GM23338 (cell line): ENCODE data around the gene ADGRF1. TPM values are rescaled to one million over a fixed set of nuclear protein-coding genes. Genes with fewer than 3 reads are reported as not detected.

Experiments used
- ATAC-seq: fragments of 200-7000 bp; cut with Tn5 transposase; 3 replicates; pipeline ENCODE4 v1.9.1; 2020
- DNase-seq: peaks from one replicate; pipeline ENCODE4 v3.0.0-alpha.2; 2015; ENCODE audit warnings: low spot score
- H2AFZ ChIP-seq: fragments of 200-600 bp; sonication (generic); 2 replicates; pipeline ENCODE4 v1.8.0; 2016; ENCODE audit warnings: antibody characterized with exemption, mild to moderate bottlenecking, moderate library complexity
- H3F3A ChIP-seq: fragments of 200-600 bp; sonication (generic); replicated peaks from 2 replicates; pipeline ENCODE4 v1.8.0; 2017; ENCODE audit warnings: antibody characterized with exemption, mixed run types, low read depth
- H3K27ac ChIP-seq: fragments of 200-600 bp; sonication (generic); 2 replicates; pipeline ENCODE4 v1.6.1; 2016; ENCODE audit warnings: low read depth
- H3K27me3 ChIP-seq: fragments of 200-600 bp; sonication (generic); 2 replicates; pipeline ENCODE4 v1.8.0; 2016; ENCODE audit warnings: mild to moderate bottlenecking, mixed run types, moderate library complexity; ENCODE audit not compliant: insufficient read depth
- H3K36me3 ChIP-seq: fragments of 200-600 bp; sonication (generic); 2 replicates; pipeline ENCODE4 v1.8.0; 2016; ENCODE audit warnings: mild to moderate bottlenecking; ENCODE audit not compliant: insufficient read depth
- H3K4me1 ChIP-seq: fragments of 200-600 bp; sonication (generic); 2 replicates; pipeline ENCODE4 v1.8.0; 2016; ENCODE audit warnings: mild to moderate bottlenecking, moderate library complexity; ENCODE audit not compliant: insufficient read depth
- H3K4me2 ChIP-seq: fragments of 200-600 bp; sonication (generic); 2 replicates; pipeline ENCODE4 v1.7.1; 2017; ENCODE audit warnings: mixed run types
- H3K4me3 ChIP-seq: fragments of 200-600 bp; sonication (generic); 2 replicates; pipeline ENCODE4 v1.6.1; 2016; ENCODE audit warnings: mixed run types
- H3K79me2 ChIP-seq: fragments of 200-600 bp; sonication (generic); replicated peaks from 2 replicates; pipeline ENCODE4 v1.8.0; 2017; ENCODE audit warnings: mild to moderate bottlenecking; ENCODE audit not compliant: insufficient read depth
- H3K9me2 ChIP-seq: fragments of 200-600 bp; sonication (generic); 2 replicates; pipeline ENCODE4 v1.8.0; 2017; ENCODE audit not compliant: insufficient read depth
- H4K20me1 ChIP-seq: fragments of 200-600 bp; sonication (generic); replicated peaks from 2 replicates; pipeline ENCODE4 v1.8.0; 2017; ENCODE audit warnings: mild to moderate bottlenecking; ENCODE audit not compliant: insufficient read depth
- H3K27ac Mint-ChIP-seq: 2 replicates; pipeline ENCODE4 v1.8.0; 2020; ENCODE audit warnings: inconsistent platforms, mild to moderate bottlenecking, moderate library complexity, mixed read lengths
- H3K27me3 Mint-ChIP-seq: 3 replicates; pipeline ENCODE4 v1.8.0; 2022; ENCODE audit warnings: low read depth, mild to moderate bottlenecking, moderate library complexity, mixed read lengths, inconsistent platforms; ENCODE audit not compliant: insufficient read depth, poor library complexity
- H3K36me3 Mint-ChIP-seq: 3 replicates; pipeline ENCODE4 v1.8.0; 2021; ENCODE audit warnings: low read depth, mild to moderate bottlenecking, inconsistent platforms, moderate library complexity, mixed read lengths
- H3K4me1 Mint-ChIP-seq: 3 replicates; pipeline ENCODE4 v1.8.0; 2020; ENCODE audit warnings: mild to moderate bottlenecking, inconsistent platforms, mixed read lengths
- H3K4me3 Mint-ChIP-seq: 3 replicates; pipeline ENCODE4 v1.8.0; 2021; ENCODE audit warnings: moderate library complexity, mild to moderate bottlenecking, inconsistent platforms, mixed read lengths
- H3K9me3 Mint-ChIP-seq: 3 replicates; pipeline ENCODE4 v1.8.0; 2020; ENCODE audit warnings: moderate library complexity, mild to moderate bottlenecking, inconsistent platforms, mixed read lengths
- EZH2 ChIP-seq: fragments of 200-600 bp; sonication (generic); IDR thresholded peaks from one replicate; pipeline ENCODE4 v1.8.0; 2017; ENCODE audit warnings: antibody characterized with exemption, mild to moderate bottlenecking, low read depth; ENCODE audit not compliant: unreplicated experiment
- EZH2phosphoT487 ChIP-seq: fragments of 200-600 bp; sonication (generic); IDR thresholded peaks from one replicate; pipeline ENCODE4 v1.8.1; 2018; ENCODE audit warnings: antibody characterized with exemption; ENCODE audit not compliant: unreplicated experiment
- NANOG ChIP-seq: IDR thresholded peaks from 2 replicates; pipeline ENCODE4 v1.6.1; 2016; ENCODE audit warnings: antibody characterized with exemption, borderline replicate concordance
- POLR2AphosphoS5 ChIP-seq: IDR thresholded peaks from 2 replicates; pipeline ENCODE4 v1.6.1; 2016; ENCODE audit warnings: antibody characterized with exemption, low read depth
- STAT1 ChIP-seq: IDR thresholded peaks from one replicate; pipeline ENCODE4 v1.6.1; 2016; ENCODE audit warnings: antibody characterized with exemption; ENCODE audit not compliant: unreplicated experiment
- ZNF331 ChIP-seq: fragments of 250-450 bp; sonication (Bioruptor Pico); IDR thresholded peaks from 2 replicates; pipeline ENCODE4 v1.5.0; 2020; ENCODE audit warnings: low read depth, mild to moderate bottlenecking, moderate library complexity
- polyA plus RNA-seq: library from polyadenylated mRNA; unstranded; fragments of >200 nt; fragmentation: Nextera tagmentation; extraction: Ambion mirVana; gene quantifications from 2 replicates; pipeline ENCODE4 v1.2.1, GENCODE V29; 2016
- total RNA-seq: library from RNA; depleted of rRNA; stranded (reverse); fragments of >200 nt; shearing (Covaris generic); gene quantifications from 2 replicates; pipeline ENCODE4 v1.2.3, GENCODE V29; 2014
- TF ChIP-seq, protein P1 (sequence below), 2 experiments: fragments of 200-600 bp in 1 of 2; sonication (generic) in 1 of 2; conservative IDR thresholded peaks; 2 replicates each; pipeline versions ENCODE4 v1.5.1 to v1.6.1; 2016 to 2017; ENCODE audit warnings: antibody characterized with exemption in 2 of 2, low read depth in 2 of 2, mild to moderate bottlenecking in 2 of 2, moderate library complexity in 1 of 2
- TF ChIP-seq, protein P2 (sequence below): fragments of 250-450 bp; sonication (Bioruptor Pico); IDR thresholded peaks from 2 replicates; pipeline ENCODE4 v1.5.0; 2020; ENCODE audit warnings: mild to moderate bottlenecking, moderate library complexity
- TF ChIP-seq, protein P3 (sequence below): IDR thresholded peaks from 2 replicates; pipeline ENCODE4 v1.6.1; 2016; ENCODE audit warnings: antibody characterized with exemption
- TF ChIP-seq, protein P4 (sequence below): IDR thresholded peaks from one replicate; pipeline ENCODE4 v1.6.1; 2018; ENCODE audit warnings: antibody characterized with exemption; ENCODE audit not compliant: unreplicated experiment

The ADGRF1 gene
- total and polyA plus RNA-seq, 2 experiments from 2014 or later: not detected

DNA sequence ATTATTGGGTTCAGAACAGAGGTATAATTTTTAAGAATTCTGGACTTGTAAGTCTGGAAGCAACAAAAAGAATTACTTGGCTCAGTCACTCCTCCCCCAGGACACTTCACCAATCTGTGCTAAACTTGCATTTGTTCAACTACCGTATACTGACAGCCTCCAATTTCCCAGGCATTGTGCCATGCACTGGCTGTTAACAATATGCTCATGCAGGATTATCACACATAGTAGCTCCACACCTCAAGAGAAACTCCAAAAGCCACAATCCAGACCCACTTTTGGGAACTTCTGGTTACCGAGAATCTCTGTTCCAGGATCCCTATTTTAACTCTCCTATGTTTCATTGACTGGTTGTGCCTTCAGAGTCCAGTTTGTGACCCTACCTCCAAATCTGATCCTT is 7.7 kb downstream of the ADGRF1 start (continued):
- TF ChIP-seq, protein P1, sequence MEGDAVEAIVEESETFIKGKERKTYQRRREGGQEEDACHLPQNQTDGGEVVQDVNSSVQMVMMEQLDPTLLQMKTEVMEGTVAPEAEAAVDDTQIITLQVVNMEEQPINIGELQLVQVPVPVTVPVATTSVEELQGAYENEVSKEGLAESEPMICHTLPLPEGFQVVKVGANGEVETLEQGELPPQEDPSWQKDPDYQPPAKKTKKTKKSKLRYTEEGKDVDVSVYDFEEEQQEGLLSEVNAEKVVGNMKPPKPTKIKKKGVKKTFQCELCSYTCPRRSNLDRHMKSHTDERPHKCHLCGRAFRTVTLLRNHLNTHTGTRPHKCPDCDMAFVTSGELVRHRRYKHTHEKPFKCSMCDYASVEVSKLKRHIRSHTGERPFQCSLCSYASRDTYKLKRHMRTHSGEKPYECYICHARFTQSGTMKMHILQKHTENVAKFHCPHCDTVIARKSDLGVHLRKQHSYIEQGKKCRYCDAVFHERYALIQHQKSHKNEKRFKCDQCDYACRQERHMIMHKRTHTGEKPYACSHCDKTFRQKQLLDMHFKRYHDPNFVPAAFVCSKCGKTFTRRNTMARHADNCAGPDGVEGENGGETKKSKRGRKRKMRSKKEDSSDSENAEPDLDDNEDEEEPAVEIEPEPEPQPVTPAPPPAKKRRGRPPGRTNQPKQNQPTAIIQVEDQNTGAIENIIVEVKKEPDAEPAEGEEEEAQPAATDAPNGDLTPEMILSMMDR (conservative IDR thresholded peaks at IDR 0.05; ENCODE audit: low read depth in 2 of 2): no peak
- TF ChIP-seq, protein P2, sequence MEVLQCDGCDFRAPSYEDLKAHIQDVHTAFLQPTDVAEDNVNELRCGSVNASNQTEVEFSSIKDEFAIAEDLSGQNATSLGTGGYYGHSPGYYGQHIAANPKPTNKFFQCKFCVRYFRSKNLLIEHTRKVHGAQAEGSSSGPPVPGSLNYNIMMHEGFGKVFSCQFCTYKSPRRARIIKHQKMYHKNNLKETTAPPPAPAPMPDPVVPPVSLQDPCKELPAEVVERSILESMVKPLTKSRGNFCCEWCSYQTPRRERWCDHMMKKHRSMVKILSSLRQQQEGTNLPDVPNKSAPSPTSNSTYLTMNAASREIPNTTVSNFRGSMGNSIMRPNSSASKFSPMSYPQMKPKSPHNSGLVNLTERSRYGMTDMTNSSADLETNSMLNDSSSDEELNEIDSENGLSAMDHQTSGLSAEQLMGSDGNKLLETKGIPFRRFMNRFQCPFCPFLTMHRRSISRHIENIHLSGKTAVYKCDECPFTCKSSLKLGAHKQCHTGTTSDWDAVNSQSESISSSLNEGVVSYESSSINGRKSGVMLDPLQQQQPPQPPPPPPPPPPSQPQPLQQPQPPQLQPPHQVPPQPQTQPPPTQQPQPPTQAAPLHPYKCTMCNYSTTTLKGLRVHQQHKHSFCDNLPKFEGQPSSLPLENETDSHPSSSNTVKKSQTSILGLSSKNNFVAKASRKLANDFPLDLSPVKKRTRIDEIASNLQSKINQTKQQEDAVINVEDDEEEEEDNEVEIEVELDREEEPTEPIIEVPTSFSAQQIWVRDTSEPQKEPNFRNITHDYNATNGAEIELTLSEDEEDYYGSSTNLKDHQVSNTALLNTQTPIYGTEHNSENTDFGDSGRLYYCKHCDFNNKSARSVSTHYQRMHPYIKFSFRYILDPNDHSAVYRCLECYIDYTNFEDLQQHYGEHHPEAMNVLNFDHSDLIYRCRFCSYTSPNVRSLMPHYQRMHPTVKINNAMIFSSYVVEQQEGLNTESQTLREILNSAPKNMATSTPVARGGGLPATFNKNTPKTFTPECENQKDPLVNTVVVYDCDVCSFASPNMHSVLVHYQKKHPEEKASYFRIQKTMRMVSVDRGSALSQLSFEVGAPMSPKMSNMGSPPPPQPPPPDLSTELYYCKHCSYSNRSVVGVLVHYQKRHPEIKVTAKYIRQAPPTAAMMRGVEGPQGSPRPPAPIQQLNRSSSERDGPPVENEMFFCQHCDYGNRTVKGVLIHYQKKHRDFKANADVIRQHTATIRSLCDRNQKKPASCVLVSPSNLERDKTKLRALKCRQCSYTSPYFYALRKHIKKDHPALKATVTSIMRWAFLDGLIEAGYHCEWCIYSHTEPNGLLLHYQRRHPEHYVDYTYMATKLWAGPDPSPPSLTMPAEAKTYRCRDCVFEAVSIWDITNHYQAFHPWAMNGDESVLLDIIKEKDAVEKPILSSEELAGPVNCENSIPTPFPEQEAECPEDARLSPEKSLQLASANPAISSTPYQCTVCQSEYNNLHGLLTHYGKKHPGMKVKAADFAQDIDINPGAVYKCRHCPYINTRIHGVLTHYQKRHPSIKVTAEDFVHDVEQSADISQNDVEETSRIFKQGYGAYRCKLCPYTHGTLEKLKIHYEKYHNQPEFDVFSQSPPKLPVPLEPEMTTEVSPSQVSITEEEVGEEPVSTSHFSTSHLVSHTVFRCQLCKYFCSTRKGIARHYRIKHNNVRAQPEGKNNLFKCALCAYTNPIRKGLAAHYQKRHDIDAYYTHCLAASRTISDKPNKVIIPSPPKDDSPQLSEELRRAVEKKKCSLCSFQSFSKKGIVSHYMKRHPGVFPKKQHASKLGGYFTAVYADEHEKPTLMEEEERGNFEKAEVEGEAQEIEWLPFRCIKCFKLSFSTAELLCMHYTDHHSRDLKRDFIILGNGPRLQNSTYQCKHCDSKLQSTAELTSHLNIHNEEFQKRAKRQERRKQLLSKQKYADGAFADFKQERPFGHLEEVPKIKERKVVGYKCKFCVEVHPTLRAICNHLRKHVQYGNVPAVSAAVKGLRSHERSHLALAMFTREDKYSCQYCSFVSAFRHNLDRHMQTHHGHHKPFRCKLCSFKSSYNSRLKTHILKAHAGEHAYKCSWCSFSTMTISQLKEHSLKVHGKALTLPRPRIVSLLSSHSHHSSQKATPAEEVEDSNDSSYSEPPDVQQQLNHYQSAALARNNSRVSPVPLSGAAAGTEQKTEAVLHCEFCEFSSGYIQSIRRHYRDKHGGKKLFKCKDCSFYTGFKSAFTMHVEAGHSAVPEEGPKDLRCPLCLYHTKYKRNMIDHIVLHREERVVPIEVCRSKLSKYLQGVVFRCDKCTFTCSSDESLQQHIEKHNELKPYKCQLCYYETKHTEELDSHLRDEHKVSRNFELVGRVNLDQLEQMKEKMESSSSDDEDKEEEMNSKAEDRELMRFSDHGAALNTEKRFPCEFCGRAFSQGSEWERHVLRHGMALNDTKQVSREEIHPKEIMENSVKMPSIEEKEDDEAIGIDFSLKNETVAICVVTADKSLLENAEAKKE: no peak
- TF ChIP-seq EZH2phosphoT487: no peak
- TF ChIP-seq, protein P3, sequence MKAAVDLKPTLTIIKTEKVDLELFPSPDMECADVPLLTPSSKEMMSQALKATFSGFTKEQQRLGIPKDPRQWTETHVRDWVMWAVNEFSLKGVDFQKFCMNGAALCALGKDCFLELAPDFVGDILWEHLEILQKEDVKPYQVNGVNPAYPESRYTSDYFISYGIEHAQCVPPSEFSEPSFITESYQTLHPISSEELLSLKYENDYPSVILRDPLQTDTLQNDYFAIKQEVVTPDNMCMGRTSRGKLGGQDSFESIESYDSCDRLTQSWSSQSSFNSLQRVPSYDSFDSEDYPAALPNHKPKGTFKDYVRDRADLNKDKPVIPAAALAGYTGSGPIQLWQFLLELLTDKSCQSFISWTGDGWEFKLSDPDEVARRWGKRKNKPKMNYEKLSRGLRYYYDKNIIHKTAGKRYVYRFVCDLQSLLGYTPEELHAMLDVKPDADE: no peak

DNA sequence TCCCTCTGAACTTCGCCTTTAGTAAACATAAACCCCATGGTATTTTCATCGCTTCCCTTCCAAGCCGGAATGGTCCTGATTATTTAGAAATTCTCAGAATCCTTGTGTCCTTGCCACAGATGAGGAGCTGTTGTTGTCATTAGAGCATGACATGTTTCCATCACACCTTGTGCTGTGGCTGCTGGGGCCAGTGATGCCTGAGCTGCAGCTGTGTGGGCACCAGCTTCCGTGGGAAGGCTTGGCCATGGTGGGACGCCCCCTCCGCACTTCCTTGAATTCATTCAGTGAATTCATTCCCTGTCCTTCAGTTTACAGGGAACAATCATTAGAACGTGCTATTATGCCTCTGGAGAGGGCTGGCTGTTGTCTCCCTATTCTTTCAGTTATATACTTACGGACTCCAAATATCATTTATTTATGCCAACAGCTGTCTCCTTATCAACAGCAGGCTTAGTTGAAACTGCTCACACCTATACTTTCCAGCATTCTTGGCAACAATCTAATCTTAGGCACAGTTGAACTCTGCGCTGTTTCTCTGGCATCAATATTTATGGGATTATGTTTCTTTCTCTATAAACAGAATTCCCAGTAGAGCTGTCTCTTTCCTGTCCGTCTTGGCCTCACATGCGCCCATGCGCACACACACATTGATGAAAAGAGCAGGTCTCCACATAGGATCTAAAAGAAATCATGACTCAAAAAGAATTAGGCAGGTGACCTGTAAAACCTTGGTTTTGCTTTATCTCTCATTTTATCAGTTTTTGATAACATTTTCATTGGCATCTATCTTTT is 9.0 kb downstream of the ADGRF1 start:
- Histone ChIP-seq H3K27me3 (no peaks in the 10 kb centered on the region), H3K79me2 (no peaks in the 10 kb centered on the region), H2AFZ (peak overlapping the region; percentile 38; the same call in 1 of the 2 replicates), H3F3A (no peaks in the 10 kb centered on the region), H3K9me2 (no peaks in the 10 kb centered on the region), H3K27ac (no peak overlapping the region), H3K36me3 (no peaks in the 10 kb centered on the region), H3K4me2 (no peak overlapping the region), H3K4me1 (peaks cover 13% of the 10 kb centered on the region; the same call in 1 of the 2 replicates), H4K20me1 (no peaks in the 10 kb centered on the region), H3K4me3 (no peak overlapping the region)
- H3K4me3 Mint-ChIP-seq: no peak overlapping the region
- DNase-seq (no peak), ATAC-seq (no peak)
- no peak overlapping the region for H3K27ac Mint-ChIP-seq
- peaks cover 11% of the 10 kb centered on the region for H3K4me1 Mint-ChIP-seq
- H3K9me3 Mint-ChIP-seq: no peaks in the 10 kb centered on the region
- H3K36me3 Mint-ChIP-seq: no peaks in the 10 kb centered on the region
- no peaks in the 10 kb centered on the region for H3K27me3 Mint-ChIP-seq
- TF ChIP-seq EZH2phosphoT487 (no peak), ZNF331 (CRISPR knock-in tag) (no peak), NANOG (no peak), EZH2 (no peak), STAT1 (no peak), POLR2AphosphoS5 (no peak)
- TF ChIP-seq, protein P4, sequence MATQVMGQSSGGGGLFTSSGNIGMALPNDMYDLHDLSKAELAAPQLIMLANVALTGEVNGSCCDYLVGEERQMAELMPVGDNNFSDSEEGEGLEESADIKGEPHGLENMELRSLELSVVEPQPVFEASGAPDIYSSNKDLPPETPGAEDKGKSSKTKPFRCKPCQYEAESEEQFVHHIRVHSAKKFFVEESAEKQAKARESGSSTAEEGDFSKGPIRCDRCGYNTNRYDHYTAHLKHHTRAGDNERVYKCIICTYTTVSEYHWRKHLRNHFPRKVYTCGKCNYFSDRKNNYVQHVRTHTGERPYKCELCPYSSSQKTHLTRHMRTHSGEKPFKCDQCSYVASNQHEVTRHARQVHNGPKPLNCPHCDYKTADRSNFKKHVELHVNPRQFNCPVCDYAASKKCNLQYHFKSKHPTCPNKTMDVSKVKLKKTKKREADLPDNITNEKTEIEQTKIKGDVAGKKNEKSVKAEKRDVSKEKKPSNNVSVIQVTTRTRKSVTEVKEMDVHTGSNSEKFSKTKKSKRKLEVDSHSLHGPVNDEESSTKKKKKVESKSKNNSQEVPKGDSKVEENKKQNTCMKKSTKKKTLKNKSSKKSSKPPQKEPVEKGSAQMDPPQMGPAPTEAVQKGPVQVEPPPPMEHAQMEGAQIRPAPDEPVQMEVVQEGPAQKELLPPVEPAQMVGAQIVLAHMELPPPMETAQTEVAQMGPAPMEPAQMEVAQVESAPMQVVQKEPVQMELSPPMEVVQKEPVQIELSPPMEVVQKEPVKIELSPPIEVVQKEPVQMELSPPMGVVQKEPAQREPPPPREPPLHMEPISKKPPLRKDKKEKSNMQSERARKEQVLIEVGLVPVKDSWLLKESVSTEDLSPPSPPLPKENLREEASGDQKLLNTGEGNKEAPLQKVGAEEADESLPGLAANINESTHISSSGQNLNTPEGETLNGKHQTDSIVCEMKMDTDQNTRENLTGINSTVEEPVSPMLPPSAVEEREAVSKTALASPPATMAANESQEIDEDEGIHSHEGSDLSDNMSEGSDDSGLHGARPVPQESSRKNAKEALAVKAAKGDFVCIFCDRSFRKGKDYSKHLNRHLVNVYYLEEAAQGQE: no peak
